A204.1 (cell line): ENCODE measurements around the gene MGST2.
A peak's percentile ranks its signal among the peaks of the same experiment; 100 is the strongest.

Source experiments
- FAIRE-seq: peaks from 2 replicates; lab custom pipeline; 2012; peaks lifted over from hg19 to GRCh38; lab: Jason Lieb, UNC

The MGST2 gene

DNA sequence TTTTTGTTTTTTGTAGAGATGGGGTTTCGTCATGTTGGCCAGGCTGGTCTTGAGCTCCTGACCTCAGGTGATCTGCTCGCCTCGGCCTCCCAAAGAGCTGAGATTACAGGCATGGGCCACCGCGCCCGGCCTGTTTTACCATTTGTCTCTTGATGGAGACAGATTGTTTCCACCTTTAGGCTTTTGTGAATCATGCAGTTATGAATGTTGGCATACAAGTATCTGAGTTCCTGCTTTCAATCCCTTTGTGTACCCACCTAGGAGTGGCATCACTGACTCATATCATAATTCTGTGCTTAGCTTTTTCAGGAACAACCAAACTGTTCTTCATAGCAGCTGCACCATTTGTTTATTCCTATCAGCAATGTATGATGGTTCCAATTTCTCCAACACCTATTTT lies 20.2 kb upstream of the MGST2 start:
- FAIRE-seq: no peak

DNA sequence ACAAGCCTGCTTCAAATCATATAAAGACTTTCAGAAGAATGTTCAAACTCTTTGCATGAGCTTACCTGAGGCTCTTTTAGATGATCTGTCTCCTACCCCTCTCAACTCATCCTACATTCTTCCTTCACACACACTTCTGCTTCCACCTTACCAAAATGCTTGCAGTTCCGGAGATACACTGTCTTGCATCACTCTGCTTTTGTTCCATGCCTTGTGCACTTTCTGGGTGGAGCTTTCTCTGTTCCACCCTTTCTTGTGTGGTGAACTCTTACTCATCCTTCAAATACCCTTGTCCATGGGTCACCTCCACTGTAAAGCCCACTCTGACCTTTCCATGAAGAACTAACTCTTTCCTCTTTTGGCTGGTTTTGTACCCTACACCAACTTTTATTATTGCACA lies 18.4 kb upstream of the MGST2 start:
- no peak for FAIRE-seq

DNA sequence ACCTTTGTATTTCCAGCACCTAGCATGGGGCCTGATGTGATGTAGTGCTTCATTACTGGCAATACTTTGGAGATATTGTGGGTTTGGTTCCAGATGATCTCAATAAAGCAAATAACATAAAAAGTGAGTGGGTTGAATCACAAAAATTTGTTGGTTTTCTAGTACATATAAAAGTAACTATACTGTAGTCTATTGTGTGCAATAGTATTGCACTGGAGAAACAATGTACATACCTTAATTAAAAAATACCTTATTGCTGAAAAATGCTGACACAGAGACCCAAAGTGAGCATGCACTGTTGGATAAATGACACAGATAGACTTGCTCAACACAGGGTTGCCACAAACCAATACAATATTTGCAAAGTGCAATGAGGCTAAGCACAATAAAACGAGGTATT lies 17.7 kb upstream of the MGST2 start:
- FAIRE-seq: no peak

DNA sequence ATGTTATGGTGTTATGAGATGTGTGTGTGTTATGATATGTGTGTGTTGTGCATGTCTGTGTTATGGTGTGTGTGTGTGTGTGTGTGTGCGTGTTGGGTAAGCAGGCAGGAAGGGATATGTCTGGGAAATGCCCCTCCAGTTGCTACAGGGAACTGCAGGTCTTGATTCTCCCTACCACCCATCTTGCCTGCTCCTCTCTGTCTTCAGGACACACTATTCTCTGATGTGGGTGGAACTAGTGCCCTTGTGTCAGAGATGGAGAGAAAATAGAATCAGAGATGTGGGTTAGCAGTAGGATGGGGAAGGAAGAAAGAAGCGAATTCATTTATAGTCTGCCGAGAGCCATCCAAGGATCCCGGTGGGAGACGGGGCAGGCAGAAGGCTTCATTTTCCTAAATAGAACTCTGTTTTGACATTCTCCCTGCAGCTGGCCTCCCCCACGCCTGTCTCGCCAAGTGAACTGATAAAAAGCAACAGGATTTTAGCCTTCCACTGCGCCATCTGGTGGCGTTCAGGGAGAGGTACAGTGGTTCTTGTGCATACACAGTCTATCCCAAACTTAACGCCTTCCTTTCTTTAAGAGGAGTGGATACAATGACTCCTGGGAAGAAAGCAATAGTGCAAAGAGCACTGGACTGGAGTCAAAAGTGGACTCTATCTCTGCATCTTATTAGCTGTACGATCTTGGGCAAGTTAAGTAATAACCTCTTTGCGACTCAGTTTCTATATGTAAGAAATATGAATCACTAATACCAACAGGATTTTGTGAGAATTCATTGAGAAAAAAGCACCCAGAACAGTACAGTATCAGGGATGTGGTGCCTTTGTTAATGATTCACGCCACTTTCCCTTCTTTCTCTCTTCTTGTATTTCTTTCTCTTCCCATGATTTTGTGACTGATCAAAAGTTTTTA lies 14.1 kb upstream of the MGST2 start:
- peak; percentile 14 for FAIRE-seq

DNA sequence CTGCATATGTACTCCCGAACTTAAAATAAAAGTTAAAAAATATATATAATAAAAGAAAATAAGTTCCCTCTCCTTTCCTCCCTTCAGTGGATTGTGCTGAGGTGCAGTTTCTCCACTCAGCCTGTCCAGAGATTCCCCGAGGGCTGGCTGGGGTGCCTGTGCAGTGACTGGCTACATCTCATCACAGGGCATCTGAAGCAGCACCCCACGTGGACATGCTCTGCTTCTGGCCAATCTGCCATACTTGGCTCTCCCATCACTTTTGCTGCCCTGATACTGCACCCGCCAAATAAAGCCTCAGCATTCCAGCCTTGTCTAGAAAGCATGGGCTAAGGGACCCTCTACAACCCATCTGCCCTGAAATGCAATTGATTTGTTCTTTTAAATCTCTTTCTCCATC lies 11.1 kb upstream of the MGST2 start:
- FAIRE-seq: no peak

DNA sequence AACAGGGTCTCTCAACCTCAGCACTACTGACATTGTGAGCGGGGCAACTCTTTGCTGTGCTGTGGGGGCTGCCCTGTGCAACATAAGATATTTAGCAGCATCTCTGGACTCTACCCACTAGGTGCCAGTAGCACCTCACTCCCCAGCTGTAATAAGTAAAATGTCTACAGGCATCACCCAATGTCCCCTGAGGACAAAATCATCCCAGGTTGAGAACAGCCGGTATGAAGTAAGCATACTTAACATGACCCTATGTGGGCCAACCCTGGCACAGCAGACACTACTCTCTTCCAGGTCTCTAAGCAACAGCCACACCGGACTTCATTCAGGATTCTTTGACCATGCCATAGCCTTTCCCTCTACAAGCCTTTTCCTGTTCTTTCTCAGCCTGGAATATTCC lies 10.5 kb upstream of the MGST2 start:
- FAIRE-seq: no peak

DNA sequence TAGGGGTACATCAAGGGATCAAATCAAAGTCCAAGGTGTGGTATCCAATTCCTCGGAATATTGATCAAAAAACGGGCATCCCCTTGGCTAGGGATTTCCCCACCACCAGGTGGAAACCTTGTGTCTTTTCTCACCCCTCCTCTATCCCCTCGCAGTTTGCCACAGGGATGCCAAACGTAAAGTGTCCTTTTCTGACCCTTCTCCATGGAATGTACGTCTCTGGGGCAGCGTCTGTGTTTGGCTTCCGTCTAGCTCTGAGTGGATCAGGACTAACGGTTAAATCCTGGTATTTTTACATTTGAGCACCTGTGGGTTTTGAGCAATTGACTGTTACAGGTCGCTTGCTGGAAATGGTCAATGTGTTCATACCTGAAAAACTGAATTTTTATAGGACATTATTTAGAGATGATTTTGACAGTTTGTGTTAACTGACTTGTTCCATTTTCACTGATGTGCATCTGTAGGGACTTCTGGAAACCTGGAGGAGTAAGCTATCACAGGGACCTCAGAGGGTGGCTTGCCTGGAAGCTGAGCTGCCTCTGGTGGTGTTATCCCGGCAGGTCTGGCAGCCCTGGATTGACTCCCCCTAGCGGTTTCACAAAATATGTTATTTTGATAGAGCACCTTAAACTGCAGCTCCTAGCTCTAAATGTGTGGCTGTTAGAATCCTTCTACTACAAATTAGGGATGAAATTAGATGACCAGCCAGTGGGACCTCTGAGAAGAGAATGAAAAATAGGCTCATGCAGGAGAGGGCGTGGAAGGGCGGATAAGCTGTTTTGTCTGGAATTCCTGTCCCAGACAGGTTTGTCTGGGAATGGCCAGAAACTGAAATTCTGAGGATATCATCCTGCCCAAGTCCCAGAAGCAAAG lies 8.8 kb upstream of the MGST2 start:
- no peak for FAIRE-seq

DNA sequence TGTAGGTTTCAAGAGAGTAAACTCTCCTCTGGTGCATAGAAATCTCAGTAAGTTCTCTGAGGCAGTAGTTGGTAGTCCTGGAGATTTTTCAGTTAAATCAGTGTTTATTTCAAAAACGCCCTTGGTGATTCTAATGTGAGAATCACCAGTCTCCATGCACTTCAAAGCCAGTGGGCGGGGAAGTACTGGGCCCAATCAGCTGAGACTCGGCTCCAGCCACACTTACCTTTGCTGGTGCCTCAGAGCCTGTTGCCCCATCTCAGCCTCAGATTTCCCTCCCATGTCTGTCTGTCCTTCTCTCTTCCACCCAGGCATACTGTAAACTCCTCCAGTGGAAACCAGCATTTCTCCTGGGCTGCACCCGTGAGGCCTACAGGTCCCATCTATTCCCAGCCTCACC lies 7.4 kb upstream of the MGST2 start:
- FAIRE-seq: no peak

DNA sequence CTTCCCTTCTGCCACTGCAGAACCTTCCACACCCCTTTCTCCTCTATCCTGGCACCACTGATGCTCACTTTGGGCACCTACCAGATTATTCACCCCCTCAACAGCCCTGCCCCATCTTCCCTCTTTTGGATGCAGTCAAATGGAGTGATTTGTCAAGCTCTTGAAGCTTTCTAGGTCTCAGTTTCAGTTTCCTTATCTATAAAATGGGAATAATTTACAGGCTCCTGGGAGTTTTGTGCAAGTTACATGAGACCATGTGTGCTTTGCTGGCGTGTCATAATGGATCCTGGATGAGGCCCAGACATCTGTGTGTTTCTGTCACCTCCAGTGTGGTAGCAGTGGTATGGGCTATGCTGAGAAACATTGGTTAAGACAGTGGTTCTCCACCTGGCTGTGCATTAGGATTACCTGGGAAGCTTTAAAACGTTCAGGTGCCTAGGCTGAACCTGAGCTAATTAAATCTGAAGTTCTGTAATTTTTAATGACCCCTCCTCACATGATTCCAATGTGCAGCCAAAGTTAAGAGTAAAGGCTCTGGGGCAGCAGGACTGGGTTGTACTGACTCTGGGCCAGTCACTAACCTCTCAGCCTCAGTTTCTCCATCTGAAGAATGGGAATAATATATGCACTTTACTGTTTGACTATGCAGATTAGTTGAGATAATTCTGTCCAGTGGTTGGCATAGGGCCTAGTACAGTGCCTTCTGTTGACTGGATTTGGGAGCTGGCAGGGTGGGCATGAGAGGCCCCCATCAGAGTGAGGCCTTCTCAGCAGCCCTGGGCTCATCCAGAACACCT lies 6.8 kb upstream of the MGST2 start:
- FAIRE-seq: no peak

DNA sequence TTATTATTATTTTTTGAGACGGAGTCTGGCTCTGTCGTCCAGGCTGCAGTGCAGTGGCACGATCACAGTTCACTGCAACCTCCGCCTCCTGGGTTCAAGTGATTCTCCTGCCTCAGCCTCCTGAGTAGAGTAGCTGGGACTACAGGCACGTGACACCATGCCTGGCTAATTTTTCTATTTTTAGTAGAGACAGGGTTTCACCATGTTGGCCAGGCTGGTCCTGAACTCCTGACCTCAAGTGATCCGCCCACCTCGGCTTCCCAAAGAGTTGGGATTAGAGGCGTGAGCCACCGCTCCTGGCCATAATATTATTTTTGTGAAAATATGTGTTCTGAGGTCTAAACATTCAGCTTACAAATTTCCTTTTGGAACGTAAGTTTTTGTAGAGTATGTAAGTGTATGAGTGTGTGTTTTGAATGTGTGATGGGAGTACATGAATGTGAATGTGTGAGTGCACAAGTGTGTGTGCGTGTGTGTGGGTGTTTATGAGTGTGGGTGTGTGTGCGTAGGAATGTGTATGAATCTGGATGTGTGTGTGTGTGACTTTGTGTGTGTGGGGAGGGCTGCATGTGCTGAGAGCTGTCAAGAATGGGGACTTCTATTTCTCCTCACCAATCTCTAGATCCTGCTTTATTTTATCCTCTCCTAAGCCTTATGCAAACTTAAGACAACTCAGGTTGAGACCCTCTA lies 5.7 kb upstream of the MGST2 start:
- no peak for FAIRE-seq

DNA sequence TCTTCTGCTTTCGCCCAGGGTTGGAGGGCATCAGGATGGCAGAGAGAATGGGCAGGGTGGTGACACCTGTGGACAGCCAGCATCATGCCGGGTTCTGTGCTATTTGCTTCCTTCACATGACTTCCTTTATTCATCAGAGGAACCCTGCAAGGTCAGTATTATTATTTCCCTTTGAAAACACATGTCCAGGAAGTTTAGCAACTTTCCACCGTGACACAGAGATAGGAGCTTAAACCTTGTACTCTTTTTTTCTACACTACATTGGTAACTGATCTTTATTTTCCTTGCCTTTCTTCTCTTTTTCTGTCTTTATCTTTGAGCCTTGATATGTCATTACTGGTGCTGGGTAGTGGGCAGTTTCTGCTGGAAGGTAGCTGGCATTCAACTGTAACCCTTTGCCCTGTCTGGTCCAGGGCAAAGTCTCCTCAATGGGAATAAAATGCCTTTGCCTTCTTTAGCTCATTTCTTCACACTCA lies 5.0 kb upstream of the MGST2 start:
- FAIRE-seq: no peak

DNA sequence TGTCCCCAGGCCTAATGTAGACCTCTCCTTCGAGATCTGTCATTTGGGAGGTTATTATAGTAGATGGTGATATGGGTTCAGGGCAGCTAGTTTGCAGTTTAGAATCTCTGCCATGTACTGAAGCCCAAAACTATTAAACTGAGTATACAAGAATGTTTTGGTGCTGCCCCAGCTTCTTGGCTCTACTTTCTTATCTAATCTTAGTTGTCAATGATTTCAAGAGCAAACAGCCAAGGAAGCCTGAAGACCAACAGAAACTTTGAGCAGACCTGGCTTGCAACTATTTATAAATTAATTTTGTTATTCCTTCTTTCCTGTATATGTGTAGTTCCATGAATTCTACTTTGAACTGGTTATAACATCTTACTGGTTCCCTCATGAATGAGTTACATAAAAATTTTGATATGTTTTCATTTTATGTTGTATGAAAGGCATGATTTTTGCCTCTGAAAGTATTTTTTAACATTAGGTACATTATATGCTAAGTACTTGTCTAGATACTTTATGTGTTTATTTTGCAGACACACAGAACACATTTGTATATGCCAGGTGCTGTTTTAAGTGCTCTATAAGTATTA lies 2.0 kb upstream of the MGST2 start:
- FAIRE-seq: no peak

DNA sequence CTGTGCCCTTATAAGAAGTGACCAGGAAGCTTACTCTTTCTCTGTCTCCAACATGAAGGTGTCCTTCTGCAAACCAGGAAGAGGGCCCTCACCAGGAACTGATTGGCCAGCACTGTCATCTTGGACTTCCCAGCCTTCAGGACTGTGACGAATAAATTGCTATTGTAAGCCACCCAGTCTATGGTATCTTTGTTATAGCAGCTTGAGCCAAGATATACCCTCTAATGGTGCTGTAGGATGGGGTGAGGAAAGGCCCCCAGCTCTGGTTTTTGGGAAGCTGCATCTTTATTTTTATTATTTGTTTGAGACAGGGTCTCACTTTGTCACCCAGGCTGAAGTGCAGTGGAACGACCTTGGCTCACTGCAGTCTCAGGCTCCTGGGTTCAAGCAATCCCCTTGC lies 1.2 kb upstream of the MGST2 start:
- no peak for FAIRE-seq

DNA sequence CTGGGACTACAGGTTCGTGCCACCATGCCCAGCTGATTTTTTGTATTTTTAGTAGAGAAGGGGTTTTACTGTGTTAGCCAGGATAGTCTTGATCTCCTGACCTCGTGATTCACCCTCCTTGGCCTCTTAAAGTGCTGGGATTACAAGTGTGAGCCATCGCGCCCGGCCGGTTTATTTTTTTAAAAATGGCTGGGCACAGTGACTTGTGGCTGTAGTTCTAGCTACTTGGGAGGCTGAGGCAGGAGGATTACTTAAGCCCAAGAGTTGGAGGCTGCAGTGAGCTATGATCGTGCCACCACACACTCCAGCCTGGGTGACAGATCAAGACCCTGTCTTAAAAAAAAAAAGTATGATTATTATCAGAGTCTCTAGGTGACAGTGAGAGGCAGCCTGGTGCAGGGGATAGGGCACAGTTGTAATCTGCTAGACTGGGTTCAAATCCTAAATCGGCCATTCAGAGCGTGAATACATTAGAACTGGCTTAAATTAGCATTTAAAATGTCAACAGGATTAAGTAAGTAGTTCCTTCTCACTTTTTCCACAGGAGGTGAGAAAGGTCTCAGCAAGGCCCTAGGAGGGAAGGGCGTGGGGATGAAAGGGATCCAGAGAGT lies 435 bp upstream of the MGST2 start:
- no peak for FAIRE-seq

DNA sequence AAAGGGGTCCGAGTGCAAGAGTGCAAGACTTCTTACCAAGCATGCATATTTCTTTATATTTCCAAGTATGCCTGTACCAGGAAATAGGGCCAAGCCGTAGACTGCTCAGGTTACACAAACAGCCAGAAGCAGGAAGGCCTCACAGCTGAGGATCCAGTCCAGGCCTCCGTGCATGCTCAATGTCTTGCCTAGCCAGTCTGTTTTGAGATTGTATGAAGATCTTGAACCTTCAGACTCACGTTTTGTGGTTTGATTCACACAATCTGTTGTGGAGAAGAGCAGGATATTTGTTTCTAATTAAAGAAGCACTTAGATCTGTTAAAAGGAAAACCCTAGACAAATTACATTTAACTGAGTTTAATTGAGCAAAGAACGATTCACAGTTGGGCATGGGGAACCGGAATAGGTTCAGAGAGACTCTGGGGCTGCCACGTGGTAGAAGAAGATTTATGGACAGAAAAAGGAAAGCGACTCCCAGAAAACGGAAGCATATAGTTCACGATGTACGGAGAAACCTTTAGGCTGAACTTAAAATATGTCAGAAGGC lies 1.2 kb downstream of the MGST2 start:
- FAIRE-seq: no peak

DNA sequence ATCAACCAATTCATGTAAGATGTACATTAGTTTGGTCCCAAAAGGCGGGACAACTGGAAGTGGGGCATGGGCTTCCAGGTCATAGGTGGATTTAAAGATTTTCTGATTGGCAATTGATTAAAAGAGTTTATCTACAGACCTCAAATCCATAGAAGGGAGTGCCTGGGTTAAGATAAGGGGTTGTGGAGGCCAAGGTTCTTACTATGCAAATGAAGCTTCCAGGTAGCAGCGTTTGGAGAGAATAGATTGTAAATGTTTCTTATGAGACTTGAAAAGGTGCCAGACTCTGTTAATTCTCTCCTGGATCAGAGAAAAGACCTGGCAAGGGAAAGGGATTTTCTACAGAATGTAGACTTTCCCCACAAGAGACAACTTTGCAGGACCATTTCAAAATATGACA lies 2.4 kb downstream of the MGST2 start:
- FAIRE-seq: no peak

DNA sequence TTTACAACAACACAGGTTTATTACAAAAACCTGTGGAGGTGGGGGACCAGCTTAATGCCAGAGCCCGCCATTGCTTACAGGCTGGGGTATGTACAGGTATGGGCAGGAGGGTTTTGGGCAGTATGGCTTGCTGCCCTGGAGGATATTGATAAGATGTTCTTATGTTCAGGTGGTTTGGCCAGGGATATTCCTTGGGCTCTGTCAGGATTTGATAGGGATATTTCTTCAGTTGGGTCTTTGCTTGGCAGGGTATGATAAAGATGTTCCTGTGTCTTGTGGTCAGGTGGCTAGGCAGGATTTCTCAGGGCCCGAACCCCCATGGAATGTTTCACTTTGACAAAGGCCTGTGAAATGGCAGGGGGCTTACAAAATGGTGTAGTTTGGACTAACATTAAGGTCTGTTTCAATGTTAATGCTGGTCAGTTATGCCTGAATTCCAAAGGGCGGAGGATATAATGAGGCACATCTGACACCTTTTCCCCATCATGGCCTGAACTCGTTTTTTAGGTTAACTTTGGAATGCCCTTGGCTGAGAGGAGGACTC lies 3.1 kb downstream of the MGST2 start:
- no peak for FAIRE-seq

DNA sequence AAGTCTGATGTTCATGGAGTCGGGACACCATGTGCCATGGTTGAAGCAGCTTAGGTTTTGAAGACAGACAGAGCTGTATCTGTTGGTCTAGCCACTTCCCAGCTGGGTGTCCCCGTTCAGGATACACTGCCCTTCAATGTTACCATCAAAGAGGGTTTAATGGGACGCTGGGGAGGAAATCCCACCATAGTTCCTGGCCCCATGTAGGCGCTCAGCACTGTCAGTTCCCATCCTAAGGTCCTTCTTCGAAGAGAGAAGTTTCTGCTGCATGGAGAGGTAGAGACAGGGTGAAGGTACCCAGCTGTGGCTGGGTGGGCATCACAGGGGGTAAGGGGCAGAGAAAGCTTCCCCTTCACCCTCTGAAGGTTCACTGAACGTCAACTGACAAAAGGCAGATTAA lies 3.7 kb downstream of the MGST2 start:
- FAIRE-seq: no peak

DNA sequence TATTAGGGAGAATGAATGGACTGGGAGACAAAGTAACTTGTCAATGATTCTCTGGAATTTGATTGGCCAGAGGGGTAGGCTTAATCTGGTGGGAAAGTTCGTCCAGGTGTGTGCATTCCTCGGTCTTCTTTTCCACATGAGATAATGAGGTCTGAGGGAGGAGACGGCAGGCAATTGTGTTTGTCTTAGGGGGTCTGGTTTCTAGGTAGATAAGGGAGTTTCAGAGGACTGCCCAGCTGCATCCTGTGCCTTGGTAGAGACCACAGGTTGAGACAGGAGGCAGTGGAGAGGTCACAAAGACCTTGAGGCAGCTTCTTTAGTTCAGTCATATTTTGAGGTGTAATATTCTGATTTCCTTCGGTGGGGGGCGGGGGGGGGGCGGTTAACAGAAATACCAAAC lies 4.3 kb downstream of the MGST2 start:
- no peak for FAIRE-seq

DNA sequence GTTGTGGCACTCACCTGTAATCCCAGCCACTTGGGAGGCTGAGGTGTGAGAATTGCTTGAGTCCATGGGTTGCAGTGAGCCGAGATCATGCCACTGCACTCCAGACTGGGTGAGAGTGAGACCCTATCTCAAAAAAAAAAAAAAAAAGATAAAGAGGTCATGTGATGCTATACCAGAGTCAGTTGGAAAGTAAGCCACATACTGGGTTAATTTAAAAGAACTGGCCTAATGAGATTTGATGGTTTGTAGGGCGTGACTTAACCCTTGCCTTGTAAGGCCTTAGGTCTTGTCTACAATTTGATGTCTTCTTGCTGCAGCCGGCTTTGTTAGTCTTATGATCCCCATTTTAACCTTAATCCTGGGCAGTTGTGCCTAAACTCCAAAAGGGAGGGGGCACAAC lies 5.2 kb downstream of the MGST2 start:
- FAIRE-seq: no peak

DNA sequence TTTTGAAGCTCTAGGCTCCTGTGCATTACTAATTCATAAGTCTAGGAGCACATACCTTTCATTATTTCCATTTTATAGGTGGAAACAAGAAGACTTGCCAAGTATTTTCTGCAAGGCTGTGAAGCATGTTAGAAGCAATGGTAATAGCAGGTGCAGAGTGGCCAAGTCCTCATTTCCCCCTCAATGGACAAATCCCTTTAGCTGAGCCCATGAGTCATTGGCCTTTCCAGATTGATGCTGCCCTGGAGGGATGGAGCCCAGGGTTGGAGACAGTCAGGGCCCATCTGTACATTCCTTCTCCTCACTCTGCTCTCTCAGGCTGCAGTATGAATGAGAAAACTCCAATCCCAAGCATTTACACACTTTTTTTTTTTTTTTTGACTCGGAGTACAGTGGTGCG lies 6.6 kb downstream of the MGST2 start:
- FAIRE-seq: no peak
